Hematopoietic multipotent progenitor cell treated with erythropoietin and hydrocortisone succinate and interleukin-3 and kit ligand, for 4 days (in vitro differentiated cells): ENCODE measurements around the gene HERPUD2.
A peak's percentile ranks its signal among the peaks of the same experiment; 100 is the strongest.

ENCODE experiments used
- DNase-seq: peaks from one replicate; pipeline ENCODE4 v3.0.0-alpha.2; 2015

The HERPUD2 gene, protein sequence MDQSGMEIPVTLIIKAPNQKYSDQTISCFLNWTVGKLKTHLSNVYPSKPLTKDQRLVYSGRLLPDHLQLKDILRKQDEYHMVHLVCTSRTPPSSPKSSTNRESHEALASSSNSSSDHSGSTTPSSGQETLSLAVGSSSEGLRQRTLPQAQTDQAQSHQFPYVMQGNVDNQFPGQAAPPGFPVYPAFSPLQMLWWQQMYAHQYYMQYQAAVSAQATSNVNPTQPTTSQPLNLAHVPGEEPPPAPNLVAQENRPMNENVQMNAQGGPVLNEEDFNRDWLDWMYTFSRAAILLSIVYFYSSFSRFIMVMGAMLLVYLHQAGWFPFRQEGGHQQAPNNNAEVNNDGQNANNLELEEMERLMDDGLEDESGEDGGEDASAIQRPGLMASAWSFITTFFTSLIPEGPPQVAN

DNA sequence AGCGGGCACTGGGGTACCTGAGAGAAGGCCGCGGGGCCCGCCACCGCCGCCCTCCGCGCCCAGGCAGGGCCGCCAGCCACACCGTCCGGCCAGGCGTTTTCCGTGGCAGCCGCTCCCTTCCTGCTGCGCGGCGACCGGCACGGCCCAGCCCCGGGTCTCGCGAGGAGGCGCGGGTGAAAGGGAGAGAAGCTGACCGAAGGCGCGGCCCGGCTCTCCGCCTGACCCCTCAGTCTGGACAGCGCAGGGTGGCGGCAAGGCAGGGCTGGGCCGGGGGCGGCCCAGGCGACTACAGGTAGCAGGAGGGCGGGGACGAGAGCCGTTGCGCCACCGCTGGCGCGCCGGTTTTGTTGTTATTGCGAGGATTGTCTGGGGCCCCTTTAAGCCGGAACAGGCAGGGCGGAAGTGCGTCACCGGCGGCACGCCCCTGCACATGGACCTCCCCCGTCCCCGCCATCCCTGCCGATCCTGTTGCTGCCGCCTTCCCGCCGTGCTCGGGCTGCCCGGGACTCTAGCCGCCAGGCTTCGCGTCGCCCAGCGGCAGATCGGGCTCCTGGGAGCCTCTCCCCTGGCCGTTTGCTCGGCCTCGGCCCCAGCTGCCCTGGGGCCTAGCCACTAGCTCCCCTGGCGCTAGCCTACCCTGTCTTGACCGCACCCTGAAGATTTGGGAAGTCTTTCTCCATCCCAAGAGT lies at the start of gene HERPUD2:
HERPUD2 (minus strand) TSS at position 352 of the 689 bp plus-strand sequence. CDS start 805 bp downstream, outside the sequence.
- DNase-seq = peak; percentile 96

DNA sequence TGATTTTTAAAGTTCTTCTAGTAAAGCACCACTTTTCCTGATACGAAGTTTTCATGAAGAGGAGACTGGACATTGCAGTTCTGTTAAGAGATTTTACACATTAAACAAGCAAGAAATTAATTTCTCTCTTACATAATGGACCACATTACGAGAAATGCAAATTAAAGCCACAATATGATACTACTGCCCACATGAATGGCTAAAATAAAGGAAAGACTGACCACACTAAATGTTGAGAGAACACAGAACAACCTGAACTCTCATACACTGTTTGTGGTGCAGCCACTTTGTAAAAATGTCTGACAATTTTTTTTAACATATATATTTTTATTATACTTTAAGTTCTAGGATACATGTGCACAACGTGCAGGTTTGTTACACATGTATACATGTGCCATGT lies 44.0 kb upstream of the HERPUD2 start:
- no peak for DNase-seq

DNA sequence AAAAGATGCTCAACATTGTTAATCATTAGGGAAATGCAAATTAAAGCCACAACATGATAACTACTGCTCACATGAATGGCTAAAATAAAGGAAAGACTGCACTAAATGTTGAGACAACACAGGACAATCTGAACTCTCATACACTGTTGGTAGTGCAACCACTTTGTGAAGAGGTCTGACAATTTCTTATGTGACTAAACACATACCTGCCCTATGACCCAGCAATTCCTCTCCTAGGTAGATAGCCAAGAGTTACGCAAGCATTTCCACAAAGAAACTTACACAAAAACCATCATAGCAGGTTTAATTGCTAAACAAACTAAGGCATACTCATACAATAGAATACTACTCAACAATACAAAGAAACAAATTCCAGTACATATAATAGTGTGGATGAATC lies 41.8 kb upstream of the HERPUD2 start:
- DNase-seq = no peak

DNA sequence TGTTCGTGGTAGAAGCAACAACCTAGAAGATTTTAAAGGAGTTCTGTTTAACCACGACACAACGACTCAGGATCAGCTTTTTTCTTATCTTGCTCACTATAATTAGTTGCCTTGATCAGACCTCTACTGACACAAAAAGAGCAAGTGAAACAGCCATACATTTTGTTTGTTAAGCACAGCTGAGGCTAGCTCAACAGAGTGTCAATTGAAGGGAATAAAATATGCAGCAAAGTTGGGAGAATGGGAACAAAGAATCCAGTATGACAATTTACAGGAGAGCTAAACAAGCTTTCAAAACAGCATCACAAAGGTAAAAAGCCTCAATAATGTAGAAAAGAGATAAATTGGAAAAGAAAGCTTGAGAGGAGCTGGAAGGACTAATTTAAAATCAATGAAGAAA lies 40.5 kb upstream of the HERPUD2 start:
- DNase-seq = peak; percentile 21

DNA sequence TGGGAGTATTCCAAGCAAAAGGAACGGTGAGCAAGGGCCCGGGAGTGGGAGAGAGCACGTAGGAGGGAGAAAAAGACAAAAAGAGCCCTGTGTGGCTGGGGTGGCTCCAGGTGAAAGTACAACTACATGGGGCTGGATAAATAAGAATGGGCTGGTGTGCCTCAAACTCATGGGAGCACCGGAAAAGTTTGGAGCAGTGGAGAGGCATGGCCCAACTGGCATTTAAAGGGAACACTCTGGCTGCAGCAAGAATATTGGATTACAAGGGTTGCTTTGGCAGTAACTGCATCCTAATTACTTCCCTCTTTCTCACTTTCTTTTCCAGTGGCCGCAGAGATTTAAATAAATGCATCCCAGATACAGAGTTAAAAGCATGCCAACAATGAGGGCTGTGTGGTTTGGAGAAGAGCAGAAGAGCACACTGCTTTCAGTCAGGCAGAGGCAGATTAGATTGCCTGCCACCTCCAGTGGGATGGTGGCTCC lies 39.1 kb upstream of the HERPUD2 start:
- no peak for DNase-seq

DNA sequence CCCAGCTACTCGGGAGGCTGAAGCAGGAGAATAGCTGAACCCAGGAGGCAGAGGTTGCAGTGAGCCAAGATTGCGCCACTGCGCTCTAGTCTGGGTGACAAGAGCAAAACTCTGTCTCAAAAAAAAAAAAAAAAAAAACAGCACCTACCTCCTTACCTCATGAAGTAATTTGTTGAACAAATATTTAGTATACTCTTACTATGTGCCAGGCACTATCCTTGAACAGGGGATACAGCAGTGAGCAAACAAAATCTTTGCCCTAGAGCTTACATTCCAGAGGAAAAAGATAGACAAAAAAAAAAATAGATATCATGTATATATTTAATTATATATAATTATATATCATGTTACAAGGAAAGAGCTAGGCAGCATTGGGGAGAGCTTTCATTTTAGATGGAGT lies 36.4 kb upstream of the HERPUD2 start:
- DNase-seq = no peak

DNA sequence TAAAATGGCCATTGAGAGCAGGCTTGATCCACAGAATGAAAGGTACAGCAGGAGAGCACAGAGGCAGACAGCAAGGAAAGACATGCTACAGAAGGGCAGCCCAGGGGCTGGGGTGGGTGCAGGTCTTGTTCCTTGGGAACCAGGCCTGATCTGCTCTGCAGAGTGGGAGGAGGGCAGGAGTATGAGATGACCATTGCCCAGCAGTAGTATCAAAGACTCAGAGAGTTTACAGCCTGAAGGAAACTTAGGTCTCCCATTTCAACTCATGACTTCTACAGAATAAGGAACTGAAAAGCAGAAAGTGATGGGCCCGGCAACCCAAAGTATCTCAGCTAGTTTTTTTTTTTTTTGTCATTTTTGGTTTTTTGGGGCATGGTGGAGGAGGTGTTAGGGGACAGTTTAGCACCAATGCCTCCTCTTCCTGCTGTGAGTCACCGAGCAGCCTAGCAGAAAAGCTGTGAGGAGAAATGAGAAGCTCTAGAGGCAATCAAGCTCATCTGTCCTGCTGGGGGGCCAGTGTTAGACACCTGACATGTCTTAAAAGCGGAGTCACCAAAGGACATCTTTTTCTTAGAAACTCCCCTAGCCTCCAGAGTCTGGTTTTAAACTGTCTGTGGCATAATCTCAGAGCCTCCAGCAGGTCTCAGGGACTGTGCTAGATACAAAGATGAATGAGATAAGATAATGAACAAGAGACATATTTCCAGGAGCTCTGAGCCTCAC lies 34.3 kb upstream of the HERPUD2 start:
- peak; percentile 49 for DNase-seq

DNA sequence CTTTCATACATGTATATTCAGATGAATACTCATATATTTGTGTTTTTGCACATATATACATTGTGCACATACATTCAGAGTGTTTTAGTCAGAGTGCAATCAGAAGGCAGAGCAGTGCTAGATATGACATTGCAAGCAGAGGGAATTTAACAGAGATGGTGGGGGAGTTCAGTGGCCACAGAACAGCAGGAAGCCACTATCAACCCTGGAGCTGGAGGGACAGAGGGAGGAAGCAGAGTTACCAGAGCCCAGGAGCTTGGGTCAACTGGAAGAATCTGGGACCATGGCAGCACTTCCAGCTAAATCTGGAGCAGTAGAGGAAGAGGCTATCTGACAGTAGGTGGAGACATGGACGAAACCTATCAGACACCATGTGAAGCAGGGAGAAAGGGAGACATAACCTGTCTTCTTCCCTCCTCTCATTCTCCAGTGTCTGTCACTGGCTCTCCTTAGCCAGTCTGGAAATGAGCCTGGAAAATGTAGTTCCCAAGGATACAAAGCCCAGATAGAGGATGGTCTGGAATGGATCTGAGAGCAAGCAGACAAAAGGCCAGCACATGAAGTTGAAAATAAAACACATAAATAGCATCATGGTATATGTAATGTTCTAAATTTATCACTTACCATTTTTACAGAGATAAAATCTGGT lies 33.6 kb upstream of the HERPUD2 start:
- DNase-seq = no peak

DNA sequence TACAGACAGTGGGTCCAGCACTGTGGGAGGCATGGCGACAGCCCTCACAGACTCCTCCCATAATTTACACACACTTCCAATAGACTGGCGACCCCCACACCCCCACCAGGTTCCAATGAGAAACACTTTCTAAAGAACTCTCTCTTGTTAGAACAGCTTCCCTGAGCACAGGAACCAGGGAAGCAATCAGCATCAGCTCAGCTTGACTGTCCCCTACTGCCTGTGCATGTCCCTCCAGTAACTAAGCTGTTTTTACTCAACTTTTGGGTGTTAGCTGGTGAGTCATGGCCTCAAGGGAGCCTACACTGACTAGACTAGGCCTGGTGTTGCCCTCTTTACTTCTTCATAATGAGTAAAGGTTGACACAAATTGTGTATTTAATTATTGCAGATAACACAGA lies 32.6 kb upstream of the HERPUD2 start:
- DNase-seq = peak; percentile 25

DNA sequence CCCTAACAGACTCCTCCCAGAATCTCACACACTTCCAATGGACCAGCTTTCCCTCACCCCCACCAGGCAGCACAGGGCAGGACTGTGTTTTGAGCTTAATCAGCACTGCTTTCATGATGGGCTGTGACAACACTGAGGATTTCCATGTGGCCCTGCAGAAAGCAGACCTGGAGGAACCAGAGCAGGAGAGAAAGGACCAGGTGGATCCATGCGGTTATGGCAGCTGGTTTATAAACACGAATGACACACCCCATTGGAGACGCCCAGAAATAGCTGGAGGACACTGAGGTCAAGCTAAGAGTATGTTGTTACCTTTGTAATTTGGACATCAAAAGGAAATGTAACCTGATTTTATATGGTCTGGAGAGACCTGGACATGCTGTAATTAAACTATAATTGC lies 31.7 kb upstream of the HERPUD2 start:
- no peak for DNase-seq

DNA sequence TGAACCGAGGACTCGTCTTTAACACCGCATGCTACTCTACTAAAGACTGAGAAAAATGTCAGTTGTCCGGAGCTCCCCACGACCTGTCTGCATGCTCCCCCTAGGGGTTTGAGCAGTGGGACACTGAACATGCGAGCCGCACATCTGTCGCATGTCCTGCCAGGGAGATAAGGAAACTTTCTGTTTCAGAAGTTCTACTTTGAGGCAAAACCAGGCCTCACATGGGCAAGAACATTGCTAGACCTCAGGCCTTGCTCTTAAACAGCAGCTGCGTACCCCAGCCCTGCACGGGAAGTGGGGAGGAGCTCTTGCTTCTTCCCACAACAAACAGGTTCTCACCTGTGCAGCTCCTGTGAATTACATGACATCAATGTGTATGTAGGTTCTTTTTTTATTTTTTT lies 30.3 kb upstream of the HERPUD2 start:
- DNase-seq = peak; percentile 27

DNA sequence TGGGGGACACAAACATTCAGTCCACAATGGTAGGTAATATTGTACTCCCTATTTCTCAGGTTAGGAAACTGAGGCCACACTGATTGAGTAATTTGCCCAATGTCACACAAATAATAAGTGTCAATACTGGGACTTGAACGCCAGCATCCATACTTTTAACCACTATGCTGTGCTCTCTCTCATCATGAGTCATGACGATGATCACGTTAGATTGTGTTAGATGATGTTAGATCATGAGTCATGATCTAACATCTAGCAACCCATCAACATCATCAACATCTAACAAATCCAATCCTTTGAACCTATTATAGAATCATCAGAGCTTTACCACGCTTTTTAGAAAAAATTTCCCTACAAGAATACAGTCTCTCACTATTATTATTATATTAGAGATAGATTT lies 28.1 kb upstream of the HERPUD2 start:
- no peak for DNase-seq

DNA sequence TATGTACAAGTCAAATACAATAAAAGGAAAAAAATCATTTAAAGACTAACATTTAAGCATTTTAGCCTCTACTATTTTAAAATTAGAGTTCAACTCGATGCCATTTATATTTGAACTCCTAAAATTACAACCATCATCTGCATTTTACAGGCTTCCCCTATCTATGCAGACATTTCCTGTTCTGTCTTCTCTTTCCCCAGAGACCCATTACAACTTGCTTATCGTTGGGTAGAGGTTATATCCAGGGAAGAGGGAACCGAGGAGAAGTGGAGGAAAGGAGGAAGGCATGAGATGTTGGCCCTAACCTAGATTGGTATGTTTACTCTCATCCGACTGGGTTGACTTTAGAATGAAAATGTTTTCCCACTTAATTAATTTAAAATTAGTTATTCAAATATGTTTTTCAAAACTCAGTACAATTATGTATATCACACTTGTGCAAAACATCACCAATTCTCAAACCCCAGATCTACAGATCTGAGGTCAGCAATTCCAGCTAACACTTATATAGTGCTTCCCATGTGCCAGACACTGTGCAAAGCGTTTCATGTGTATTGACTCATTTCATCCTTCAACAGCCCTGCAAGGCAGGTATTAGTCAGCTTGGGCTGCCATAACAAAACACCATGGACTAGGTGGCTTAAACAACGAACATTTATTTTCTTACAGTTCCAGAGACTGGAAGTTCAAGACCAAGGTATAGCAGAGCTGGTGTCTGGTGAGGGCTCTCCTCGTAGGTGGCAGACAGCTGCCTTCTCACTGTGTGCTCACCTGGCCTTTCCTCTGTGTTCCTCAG lies 27.3 kb upstream of the HERPUD2 start:
- DNase-seq = peak; percentile 64

DNA sequence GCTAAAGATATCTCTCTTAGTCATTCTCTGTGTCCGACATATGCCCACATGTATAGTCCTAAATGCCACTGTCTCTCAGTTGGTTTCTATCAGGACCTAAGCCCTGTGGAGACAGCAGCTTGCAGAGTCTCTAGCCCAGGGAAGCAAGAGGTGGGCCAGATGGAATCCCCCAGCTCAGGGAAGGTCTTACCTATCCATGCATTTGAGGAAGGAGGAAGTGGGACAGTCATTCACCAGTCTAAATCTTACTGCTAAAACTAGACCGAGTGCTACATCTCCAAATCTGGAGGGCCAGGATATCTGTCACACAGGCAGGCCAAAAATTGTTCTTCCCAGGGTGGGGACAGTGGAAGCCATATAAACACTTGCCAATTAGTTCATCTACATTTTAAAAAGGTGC lies 26.4 kb upstream of the HERPUD2 start:
- no peak for DNase-seq

DNA sequence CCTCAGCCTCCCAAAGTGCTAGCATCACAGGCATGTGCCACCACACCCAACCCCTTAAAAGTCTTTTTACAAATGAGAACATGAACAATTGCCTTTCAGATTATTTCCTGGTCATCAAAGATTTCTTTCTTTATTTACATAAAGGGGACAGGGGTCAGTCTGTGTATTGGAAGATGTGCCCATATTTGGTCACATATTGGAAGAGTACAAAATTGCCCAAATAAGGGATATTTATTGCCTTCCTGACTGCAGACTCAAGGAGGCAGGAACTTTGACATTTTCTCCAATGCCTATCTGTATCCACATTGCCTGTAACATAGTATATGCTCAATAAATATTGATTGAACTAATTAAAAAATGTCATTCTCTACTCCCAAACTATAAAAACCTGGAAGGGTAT lies 25.9 kb upstream of the HERPUD2 start:
- DNase-seq = no peak

DNA sequence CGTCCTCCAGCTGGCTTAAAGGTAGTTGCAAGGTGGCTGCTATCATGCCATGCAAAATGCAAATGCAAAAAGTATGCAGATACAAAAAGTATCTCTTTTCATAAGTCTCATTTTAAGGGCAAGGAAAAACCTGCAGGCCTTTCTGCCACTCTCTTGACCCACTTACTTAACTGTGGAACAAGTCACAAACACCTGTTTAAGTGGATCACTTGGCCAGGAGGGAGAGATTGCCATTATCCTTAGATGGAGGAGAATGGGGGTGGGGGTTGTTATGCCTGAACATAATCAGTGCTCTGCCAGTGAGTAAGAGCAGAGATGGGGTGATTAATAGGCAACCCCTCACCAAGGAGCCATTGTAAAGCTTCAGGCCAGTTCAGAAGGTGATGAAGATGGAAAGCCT lies 25.1 kb upstream of the HERPUD2 start:
- DNase-seq = no peak

DNA sequence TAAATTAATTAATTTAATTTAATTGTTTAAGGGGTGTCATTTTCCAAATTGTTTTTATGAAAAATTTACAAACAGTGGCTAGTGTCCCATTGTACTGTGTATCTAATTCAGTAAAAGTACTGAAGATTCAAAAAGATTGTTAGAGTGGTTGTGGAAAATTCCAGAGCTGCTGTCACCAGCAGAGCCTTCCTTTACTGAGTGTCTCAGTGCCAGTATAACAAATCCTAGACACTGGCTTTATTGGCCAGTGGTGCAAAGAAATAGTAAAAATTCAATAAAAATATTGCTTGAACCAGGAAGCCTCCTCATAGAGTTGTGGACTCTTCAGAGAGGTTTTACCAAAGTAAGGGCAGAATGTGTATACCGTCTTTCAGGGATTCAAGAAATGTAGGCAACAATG lies 23.1 kb upstream of the HERPUD2 start:
- no peak for DNase-seq

DNA sequence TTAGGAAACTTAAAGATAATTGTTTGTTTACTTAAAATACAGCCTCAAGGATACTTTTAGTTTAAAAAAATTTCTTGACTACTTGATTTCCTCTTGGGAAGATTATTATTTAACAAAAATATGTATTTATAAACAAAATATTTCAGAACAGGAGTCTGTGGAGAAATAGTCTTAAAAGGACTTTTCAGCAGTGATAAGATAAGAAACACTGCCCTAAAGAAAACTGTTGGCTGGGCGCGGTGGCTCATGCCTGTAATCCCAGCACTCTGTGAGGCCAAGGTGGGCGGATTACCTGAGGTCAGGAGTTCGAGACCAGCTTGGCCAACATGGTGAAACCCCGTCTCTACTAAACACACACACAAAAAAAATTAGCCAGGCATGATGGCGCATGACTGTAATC lies 22.6 kb upstream of the HERPUD2 start:
- no peak for DNase-seq

DNA sequence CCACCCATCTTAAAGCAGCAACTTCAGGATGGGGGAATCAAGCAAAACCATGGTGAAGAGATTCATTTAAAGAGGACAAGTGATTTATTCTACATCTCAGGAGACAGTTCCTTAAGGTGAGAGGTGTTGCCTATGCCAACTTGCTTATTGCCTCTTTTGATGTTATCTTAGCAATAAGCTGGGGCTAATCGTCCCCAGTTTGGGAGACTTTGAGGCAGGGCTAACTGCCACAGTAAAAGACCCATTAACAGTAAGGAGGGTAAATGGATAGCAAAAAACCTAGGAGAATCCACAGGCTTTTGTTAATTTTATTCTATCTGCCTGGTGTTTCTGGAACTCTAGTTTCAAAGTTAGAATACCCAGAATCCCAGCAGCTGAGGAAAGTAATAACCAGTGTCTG lies 22.1 kb upstream of the HERPUD2 start:
- DNase-seq = no peak

DNA sequence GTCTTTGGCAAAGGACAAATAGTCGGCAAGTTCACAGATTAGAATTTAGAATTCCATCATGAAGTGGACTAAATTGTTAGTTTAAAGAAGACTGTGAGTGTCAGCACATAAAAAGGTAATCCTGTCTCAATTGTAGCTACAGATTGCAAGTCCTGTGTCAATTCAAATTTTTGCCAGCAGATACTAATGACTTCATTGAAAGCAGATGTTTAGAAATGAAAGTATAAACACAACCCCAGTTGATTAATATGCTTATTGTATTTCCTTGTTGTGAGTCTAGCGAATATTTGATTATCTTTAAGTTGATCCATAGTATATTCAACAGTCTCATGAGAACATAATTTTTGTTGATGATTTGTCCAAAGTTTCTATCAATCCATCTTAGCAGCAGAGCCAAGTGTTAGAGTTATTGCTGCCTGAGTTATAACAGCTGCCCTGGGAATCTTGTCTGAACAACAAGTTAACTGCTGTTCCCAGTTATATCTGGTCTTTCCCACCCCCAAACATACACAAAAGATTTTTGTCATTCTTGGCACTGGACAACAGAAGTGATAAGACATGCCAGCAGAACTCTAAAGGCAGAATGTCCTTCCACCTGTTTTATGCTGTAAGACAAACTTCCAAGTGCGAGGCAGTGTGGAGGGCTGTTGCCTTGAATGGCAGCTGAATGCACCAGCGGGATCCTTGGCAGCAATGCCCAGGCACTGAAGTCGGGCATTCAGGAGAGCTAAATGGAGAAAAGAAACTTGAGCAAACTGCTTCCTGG lies 21.3 kb upstream of the HERPUD2 start:
- no peak for DNase-seq

DNA sequence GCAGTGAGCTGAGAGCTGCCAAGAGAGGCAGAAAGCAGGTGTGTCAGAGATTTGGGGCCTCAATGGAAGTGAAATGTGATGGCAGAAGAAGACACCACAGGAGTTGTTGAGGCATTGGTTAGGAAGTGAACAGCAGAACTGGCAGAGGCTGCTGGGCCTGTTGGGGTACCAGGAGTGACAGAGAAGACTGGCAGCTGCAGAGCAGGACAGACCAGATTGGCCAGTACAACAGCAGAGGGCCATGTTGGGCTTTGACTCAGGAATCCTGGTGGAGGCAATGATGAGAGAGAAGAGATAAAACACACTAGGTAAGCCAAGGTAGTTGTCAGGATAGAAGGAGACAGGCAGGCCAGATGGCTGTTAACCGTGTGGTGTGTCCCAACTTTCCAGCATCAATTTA lies 19.9 kb upstream of the HERPUD2 start:
- no peak for DNase-seq

DNA sequence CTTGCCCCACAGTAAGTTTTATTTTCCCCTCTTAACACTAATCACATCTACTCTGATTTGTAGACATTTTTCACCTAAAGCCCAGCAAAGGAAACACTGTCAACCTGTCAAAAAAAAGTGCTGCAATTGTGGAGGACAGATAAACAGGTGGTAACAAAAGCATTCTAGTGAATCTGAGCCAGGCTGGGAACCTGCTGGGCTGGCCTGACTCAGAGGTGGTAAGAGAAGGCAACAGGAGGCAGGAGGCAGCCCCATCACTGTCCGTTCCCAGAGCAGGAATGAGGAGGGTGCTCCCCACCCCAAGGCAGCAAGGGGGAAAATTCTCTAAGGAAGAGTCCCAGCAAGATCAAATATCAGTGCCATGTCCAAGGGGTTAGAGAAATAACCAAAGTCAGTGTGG lies 19.5 kb upstream of the HERPUD2 start:
- DNase-seq = no peak
